ENCODE measurements around the gene NDUFAF2.
"Not testable (repeated sequence)": the region's sequence is repeated elsewhere in the genome, so short reads cannot be mapped to it uniquely, and the experiment has no call there.

NDUFAF2 gene

GRCh38 chr5:61178702-61179101, 233.7 kb downstream of the NDUFAF2 start:
- no peak for DNase-seq (ENCODE audit: low read depth)
- no peak overlapping the region for H3K4me3 ChIP-seq (ENCODE audit: control insufficient read depth, low read depth, low read length)
- no peak for TF ChIP-seq CTCF (conservative IDR thresholded peaks at IDR 0.05; ENCODE audit: control insufficient read depth, insufficient read depth, low read depth, low read length)

- no peak overlapping the region for H3K4me3 ChIP-seq (ENCODE audit: control insufficient read depth, low read depth, low read length)
- TF ChIP-seq CTCF (conservative IDR thresholded peaks at IDR 0.05; ENCODE audit: control insufficient read depth, insufficient read depth, low read depth, low read length) = no peak
- DNase-seq (ENCODE audit: low read depth) = no peak
These were observed 235.9 kb downstream of the NDUFAF2 start for GRCh38 chr5:61180886-61181285.

GRCh38 chr5:61182449-61182848, 237.4 kb downstream of the NDUFAF2 start:
- no peak for DNase-seq (ENCODE audit: low read depth)
- TF ChIP-seq CTCF (conservative IDR thresholded peaks at IDR 0.05; ENCODE audit: control insufficient read depth, insufficient read depth, low read depth, low read length) = no peak
- H3K4me3 ChIP-seq (ENCODE audit: control insufficient read depth, low read depth, low read length) = no peak overlapping the region

- no peak for TF ChIP-seq CTCF (conservative IDR thresholded peaks at IDR 0.05; ENCODE audit: control insufficient read depth, insufficient read depth, low read depth, low read length)
- DNase-seq (ENCODE audit: low read depth) = no peak
- H3K4me3 ChIP-seq (ENCODE audit: control insufficient read depth, low read depth, low read length) = no peak overlapping the region
These were observed 238.5 kb downstream of the NDUFAF2 start for GRCh38 chr5:61183538-61183937.

- TF ChIP-seq CTCF (conservative IDR thresholded peaks at IDR 0.05; ENCODE audit: control insufficient read depth, insufficient read depth, low read depth, low read length) = no peak
- DNase-seq (ENCODE audit: low read depth) = peak; percentile 28
These were observed 239.7 kb downstream of the NDUFAF2 start for GRCh38 chr5:61184708-61185107.

GRCh38 chr5:61186634-61187033, 241.6 kb downstream of the NDUFAF2 start:
- no peak for TF ChIP-seq CTCF (conservative IDR thresholded peaks at IDR 0.05; ENCODE audit: control insufficient read depth, insufficient read depth, low read depth, low read length)
- no peak for DNase-seq (ENCODE audit: low read depth)
- H3K4me3 ChIP-seq (ENCODE audit: control insufficient read depth, low read depth, low read length) = no peak overlapping the region

More at GRCh38 chr5:61184708-61185107, 239.7 kb downstream of the NDUFAF2 start:
- no peak overlapping the region for H3K4me3 ChIP-seq (ENCODE audit: control insufficient read depth, low read depth, low read length)

- H3K4me3 ChIP-seq (ENCODE audit: control insufficient read depth, low read depth, low read length) = not testable (repeated sequence)
These were observed 242.3 kb downstream of the NDUFAF2 start for GRCh38 chr5:61187352-61187751.

GRCh38 chr5:61187826-61188225, 242.8 kb downstream of the NDUFAF2 start:
- H3K4me3 ChIP-seq (ENCODE audit: control insufficient read depth, low read depth, low read length); DNase-seq (ENCODE audit: low read depth): not testable (repeated sequence)

More at GRCh38 chr5:61187352-61187751, 242.3 kb downstream of the NDUFAF2 start:
- not testable (repeated sequence) for DNase-seq (ENCODE audit: low read depth)
